PC-9 (cell line): ENCODE measurements around the gene RASSF10. TPM values are rescaled to one million over a fixed set of nuclear protein-coding genes. Genes with fewer than 3 reads are reported as not detected.

ENCODE experiments used
- BruUV-seq: library from RNA; stranded (reverse); fragments of 400-500 nt; replicated peaks from 2 replicates; lab custom pipeline; 2021; lab: Mats Ljungman, UMichigan
- CTCF ChIA-PET: fragments of 300-600 bp; sonication (Branson Sonifier 250); formaldehyde crosslinking; loops from one replicate; lab custom pipeline; 2022; ENCODE audit warnings: antibody characterized with exemption; lab: Charles Lee
- POLR2A ChIA-PET: fragments of 300-600 bp; sonication (Branson Sonifier 250); formaldehyde crosslinking; loops from one replicate; lab custom pipeline; 2022; ENCODE audit warnings: antibody characterized with exemption; ENCODE audit not compliant: unreplicated experiment; lab: Charles Lee
- DNase-seq, 2 experiments: peaks; one replicate each; pipeline versions ENCODE4 v3.0.0 to v3.0.0-alpha.2; 2015 to 2022; ENCODE audit warnings: mixed read lengths in 1 of 2
- H2AFZ ChIP-seq: fragments of 200-600 bp; sonication (generic); 2 replicates; pipeline ENCODE4 v1.8.1; 2017; ENCODE audit warnings: antibody characterized with exemption
- H3F3A ChIP-seq: fragments of 200-600 bp; sonication (generic); 2 replicates; pipeline ENCODE4 v1.8.1; 2017; ENCODE audit warnings: antibody characterized with exemption, mild to moderate bottlenecking, low read depth; ENCODE audit not compliant: insufficient read depth
- H3K27ac ChIP-seq: fragments of 200-600 bp; sonication (generic); 2 replicates; pipeline ENCODE4 v1.6.1; 2016; ENCODE audit warnings: mixed run types
- H3K27me3 ChIP-seq: fragments of 200-600 bp; sonication (generic); 2 replicates; pipeline ENCODE4 v1.6.1; 2016; ENCODE audit warnings: low read depth, mixed run types; ENCODE audit not compliant: insufficient read depth
- H3K36me3 ChIP-seq: fragments of 200-600 bp; sonication (generic); 2 replicates; pipeline ENCODE4 v1.6.1; 2016; ENCODE audit warnings: low read depth, mixed run types
- H3K4me1 ChIP-seq: fragments of 200-600 bp; sonication (generic); replicated peaks from 2 replicates; pipeline ENCODE4 v1.6.1; 2016; ENCODE audit warnings: mixed run types; ENCODE audit not compliant: insufficient read depth
- H3K4me2 ChIP-seq: fragments of 200-600 bp; sonication (generic); 2 replicates; pipeline ENCODE4 v1.6.1; 2017; ENCODE audit warnings: mixed run types
- H3K4me3 ChIP-seq: fragments of 200-600 bp; sonication (generic); 2 replicates; pipeline ENCODE4 v1.6.1; 2016; ENCODE audit warnings: mixed run types
- H3K79me2 ChIP-seq: fragments of 200-600 bp; sonication (generic); 2 replicates; pipeline ENCODE4 v1.6.1; 2017; ENCODE audit warnings: low read depth, mixed run types
- H3K9me2 ChIP-seq: fragments of 200-600 bp; sonication (generic); 2 replicates; pipeline ENCODE4 v1.8.1; 2017; ENCODE audit warnings: mild to moderate bottlenecking; ENCODE audit not compliant: insufficient read depth
- H3K9me3 ChIP-seq: fragments of 200-600 bp; sonication (generic); 2 replicates; pipeline ENCODE4 v1.8.1; 2016; ENCODE audit warnings: low read depth; ENCODE audit not compliant: insufficient read depth
- H4K20me1 ChIP-seq: fragments of 200-600 bp; sonication (generic); 2 replicates; pipeline ENCODE4 v1.8.1; 2017; ENCODE audit not compliant: insufficient read depth
- EZH2 ChIP-seq: fragments of 200-600 bp; sonication (generic); IDR thresholded peaks from 2 replicates; pipeline ENCODE4 v1.8.0; 2017; ENCODE audit warnings: antibody characterized with exemption, low read depth
- intact Hi-C: fragments of 100-400 bp; cut with micrococcal nuclease; formaldehyde crosslinking; loops from one replicate; pipeline ENCODE4 v1.10.0; 2022; ENCODE audit not compliant: unreplicated experiment
- total RNA-seq: library from RNA; stranded (reverse); gene quantifications from 2 replicates; pipeline ENCODE4 v1.2.3, GENCODE V29; 2021
- TF ChIP-seq, protein P1 (sequence below): fragments of 200-600 bp; sonication (generic); conservative IDR thresholded peaks from 2 replicates; pipeline ENCODE4 v1.6.1; 2017; ENCODE audit warnings: mixed run types, antibody characterized with exemption, mild to moderate bottlenecking, moderate library complexity

Gene RASSF10
- total RNA-seq, 1 experiment from 2014 or later: 0.35 TPM

DNA sequence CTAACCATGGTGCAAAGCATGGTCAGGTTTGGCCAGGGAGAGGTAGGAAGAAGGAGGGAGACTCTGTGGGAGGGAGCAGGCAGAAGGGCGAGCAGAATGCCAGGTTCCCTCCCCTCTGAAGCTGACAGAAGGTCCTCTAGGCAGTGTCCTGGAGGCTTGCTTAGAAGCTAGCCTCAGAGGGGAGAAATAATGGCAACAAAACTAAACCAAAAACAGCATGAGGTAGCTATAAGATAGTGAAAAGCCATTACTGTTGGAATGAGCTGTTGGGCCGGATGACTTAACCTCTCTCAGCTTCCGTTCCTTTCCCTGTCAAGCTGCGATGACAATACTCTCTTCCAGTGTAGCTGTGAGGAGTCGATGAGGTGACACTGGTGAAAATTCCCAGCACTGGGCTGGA lies 36.6 kb downstream of the RASSF10 start:
- Histone ChIP-seq H2AFZ (no peak overlapping the region), H3K4me1 (peaks cover 3% of the 10 kb centered on the region), H3K9me3 (no peaks in the 10 kb centered on the region), H3K79me2 (no peaks in the 10 kb centered on the region), H3K4me3 (no peak overlapping the region), H3K27ac (no peak overlapping the region), H3K4me2 (no peak overlapping the region), H4K20me1 (no peaks in the 10 kb centered on the region), H3K27me3 (no peaks in the 10 kb centered on the region), H3K36me3 (no peaks in the 10 kb centered on the region), H3F3A (no peaks in the 10 kb centered on the region), H3K9me2 (no peaks in the 10 kb centered on the region)
- ChIA-PET CTCF (no interaction called here), POLR2A (no interaction called here)
- no peak for DNase-seq
- intact Hi-C loops: no loop called here
- BruUV-seq: no TSS peak
- no peak for TF ChIP-seq EZH2
- TF ChIP-seq, protein P1, sequence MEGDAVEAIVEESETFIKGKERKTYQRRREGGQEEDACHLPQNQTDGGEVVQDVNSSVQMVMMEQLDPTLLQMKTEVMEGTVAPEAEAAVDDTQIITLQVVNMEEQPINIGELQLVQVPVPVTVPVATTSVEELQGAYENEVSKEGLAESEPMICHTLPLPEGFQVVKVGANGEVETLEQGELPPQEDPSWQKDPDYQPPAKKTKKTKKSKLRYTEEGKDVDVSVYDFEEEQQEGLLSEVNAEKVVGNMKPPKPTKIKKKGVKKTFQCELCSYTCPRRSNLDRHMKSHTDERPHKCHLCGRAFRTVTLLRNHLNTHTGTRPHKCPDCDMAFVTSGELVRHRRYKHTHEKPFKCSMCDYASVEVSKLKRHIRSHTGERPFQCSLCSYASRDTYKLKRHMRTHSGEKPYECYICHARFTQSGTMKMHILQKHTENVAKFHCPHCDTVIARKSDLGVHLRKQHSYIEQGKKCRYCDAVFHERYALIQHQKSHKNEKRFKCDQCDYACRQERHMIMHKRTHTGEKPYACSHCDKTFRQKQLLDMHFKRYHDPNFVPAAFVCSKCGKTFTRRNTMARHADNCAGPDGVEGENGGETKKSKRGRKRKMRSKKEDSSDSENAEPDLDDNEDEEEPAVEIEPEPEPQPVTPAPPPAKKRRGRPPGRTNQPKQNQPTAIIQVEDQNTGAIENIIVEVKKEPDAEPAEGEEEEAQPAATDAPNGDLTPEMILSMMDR: no peak

DNA sequence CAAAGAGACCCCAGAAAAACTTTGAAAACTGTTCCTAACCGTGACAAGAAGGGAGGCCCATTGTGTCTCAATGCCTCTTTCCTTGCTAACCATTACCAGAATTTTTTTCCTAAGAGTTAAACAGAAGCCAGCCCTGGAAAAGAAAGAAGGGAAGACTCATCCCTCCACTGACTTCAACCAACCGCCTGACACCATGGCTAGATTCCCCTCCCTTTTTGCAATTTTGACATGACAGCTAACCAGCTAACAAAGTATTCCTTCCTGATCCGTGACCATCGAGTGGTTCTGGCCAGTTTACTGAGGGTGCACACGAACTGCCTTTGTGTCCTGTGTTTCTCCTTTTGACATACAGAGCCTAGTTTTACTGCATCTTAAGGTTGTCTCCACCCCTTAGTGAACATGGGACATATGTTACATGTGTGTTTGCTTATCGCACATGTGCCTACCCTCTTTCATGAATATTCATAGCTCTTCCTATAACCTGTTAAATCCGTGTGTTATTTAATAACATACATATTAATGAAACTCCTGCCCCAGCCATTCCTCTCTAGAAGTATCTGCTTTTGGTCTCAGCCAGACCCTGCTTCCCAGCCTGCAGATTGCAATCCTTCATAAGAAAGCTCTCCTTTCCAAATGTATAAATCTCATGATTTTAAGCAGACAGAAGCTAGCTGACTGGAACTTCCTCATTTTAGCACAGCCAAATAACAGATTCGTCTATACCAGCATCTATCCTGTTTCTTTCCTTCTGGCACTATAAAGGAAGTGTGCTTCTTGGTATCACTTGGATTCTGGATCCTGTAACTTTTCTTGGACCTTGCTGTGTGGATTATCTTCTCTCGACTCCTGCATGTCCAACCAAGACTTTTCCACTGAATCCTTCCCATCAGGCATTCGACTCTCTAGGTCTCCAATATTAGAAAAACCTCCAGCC lies 37.8 kb downstream of the RASSF10 start:
- Histone ChIP-seq H3K36me3 (no peaks in the 10 kb centered on the region), H3K9me2 (no peaks in the 10 kb centered on the region), H3K27me3 (no peaks in the 10 kb centered on the region), H2AFZ (no peak overlapping the region), H3F3A (peaks cover 5% of the 10 kb centered on the region; the same call in 1 of the 2 replicates), H3K27ac (no peak overlapping the region), H3K9me3 (no peaks in the 10 kb centered on the region), H3K4me2 (no peak overlapping the region), H3K4me3 (no peak overlapping the region), H3K4me1 (peaks cover 15% of the 10 kb centered on the region), H3K79me2 (no peaks in the 10 kb centered on the region), H4K20me1 (no peaks in the 10 kb centered on the region)
- TF ChIP-seq EZH2: no peak
- TF ChIP-seq, protein P1: no peak
- DNase-seq: no peak
- BruUV-seq: no TSS peak
- intact Hi-C loops: no loop called here
- POLR2A ChIA-PET: no interaction called here
- CTCF ChIA-PET: no interaction called here

DNA sequence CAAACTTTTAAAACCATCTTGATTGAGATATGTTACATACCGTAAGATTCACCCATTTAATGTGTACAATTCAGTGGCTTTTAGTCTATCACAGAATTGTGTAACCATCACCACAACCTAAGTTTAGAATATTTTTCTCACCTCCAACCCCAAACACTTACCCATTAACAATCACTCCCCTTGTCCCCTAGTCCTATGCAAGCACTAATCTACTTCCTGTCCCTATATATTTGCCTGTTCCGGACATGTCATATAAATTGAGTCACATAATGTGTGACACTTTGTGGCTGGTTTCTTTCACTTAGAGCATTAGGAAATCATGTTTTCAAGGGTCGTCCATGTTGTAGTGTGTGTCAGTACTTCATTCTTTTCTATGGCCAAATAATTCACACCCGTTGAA lies 38.8 kb downstream of the RASSF10 start:
- Histone ChIP-seq H2AFZ (no peak overlapping the region), H4K20me1 (no peaks in the 10 kb centered on the region), H3K4me2 (no peak overlapping the region), H3K27ac (no peak overlapping the region), H3K9me2 (no peaks in the 10 kb centered on the region), H3K4me1 (peaks cover 23% of the 10 kb centered on the region), H3K79me2 (no peaks in the 10 kb centered on the region), H3K27me3 (no peaks in the 10 kb centered on the region), H3K36me3 (no peaks in the 10 kb centered on the region), H3K9me3 (no peaks in the 10 kb centered on the region), H3F3A (peaks cover 10% of the 10 kb centered on the region; the same call in 1 of the 2 replicates), H3K4me3 (no peak overlapping the region)
- no peak for TF ChIP-seq EZH2
- intact Hi-C loops: no loop called here
- no TSS peak for BruUV-seq
- DNase-seq: no peak
- CTCF ChIA-PET: no interaction called here
- POLR2A ChIA-PET: no interaction called here
